HepG2 (cell line): ENCODE results near the gene DHX16. TPM values are rescaled to one million over a fixed set of nuclear protein-coding genes. Genes with fewer than 3 reads are reported as not detected.

Source experiments
- AKNA ChIP-seq: sonication (generic); formaldehyde crosslinking; IDR thresholded peaks from 2 replicates; pipeline ENCODE4 v1.4.0; 2020; ENCODE audit warnings: missing genetic modification reagents, borderline replicate concordance
- CBX1 ChIP-seq: IDR thresholded peaks from one replicate; pipeline ENCODE4 v1.6.1; 2016; ENCODE audit warnings: antibody characterized with exemption, low read depth
- FOXP1 ChIP-seq, 2 experiments: fragments of 450-650 bp in 1 of 2; IDR thresholded peaks; 2 replicates each; pipeline ENCODE4 v1.6.1; 2017 to 2018; ENCODE audit warnings: antibody characterized with exemption in 1 of 2
- GLI4 ChIP-seq: sonication (generic); formaldehyde crosslinking; IDR thresholded peaks from 2 replicates; pipeline ENCODE4 v1.5.1; 2020; ENCODE audit warnings: missing genetic modification reagents, mild to moderate bottlenecking, moderate library complexity, borderline replicate concordance
- HIVEP1 ChIP-seq: sonication (generic); formaldehyde crosslinking; IDR thresholded peaks from 2 replicates; pipeline ENCODE4 v1.4.0; 2020; ENCODE audit warnings: mild to moderate bottlenecking, missing genetic modification reagents
- IKZF5 ChIP-seq: IDR thresholded peaks from 2 replicates; pipeline ENCODE4 v1.6.1; 2018; ENCODE audit warnings: missing genetic modification reagents, mild to moderate bottlenecking, missing compliant biosample characterization
- MED8 ChIP-seq: sonication (generic); formaldehyde crosslinking; IDR thresholded peaks from 2 replicates; pipeline ENCODE4 v1.8.1; 2023; ENCODE audit warnings: mild to moderate bottlenecking, missing genetic modification reagents; ENCODE audit not compliant: insufficient replicate concordance
- SMYD3 ChIP-seq: sonication (generic); formaldehyde crosslinking; IDR thresholded peaks from 2 replicates; pipeline ENCODE4 v1.8.1; 2023; ENCODE audit warnings: mild to moderate bottlenecking, missing genetic modification reagents
- ZBTB20 ChIP-seq: sonication (generic); formaldehyde crosslinking; IDR thresholded peaks from 2 replicates; pipeline ENCODE4 v1.8.1; 2023; ENCODE audit warnings: missing genetic modification reagents, low read depth, mild to moderate bottlenecking, borderline replicate concordance
- ZFP1 ChIP-seq: IDR thresholded peaks from 2 replicates; pipeline ENCODE4 v1.6.1; 2016
- ZNF142 ChIP-seq: sonication (generic); formaldehyde crosslinking; IDR thresholded peaks from 2 replicates; pipeline ENCODE4 v1.4.0; 2020; ENCODE audit warnings: missing genetic modification reagents
- ZNF432 ChIP-seq: sonication (generic); formaldehyde crosslinking; IDR thresholded peaks from 2 replicates; pipeline ENCODE4 v1.5.0; 2020; ENCODE audit warnings: missing genetic modification reagents, mild to moderate bottlenecking, borderline replicate concordance
- ZNF547 ChIP-seq: sonication (generic); formaldehyde crosslinking; IDR thresholded peaks from 2 replicates; pipeline ENCODE4 v1.5.1; 2020; ENCODE audit warnings: mild to moderate bottlenecking, missing genetic modification reagents
- ZNF607 ChIP-seq: sonication (generic); formaldehyde crosslinking; IDR thresholded peaks from 2 replicates; pipeline ENCODE4 v1.5.1; 2020; ENCODE audit warnings: missing genetic modification reagents, mild to moderate bottlenecking, borderline replicate concordance
- ZNF775 ChIP-seq: sonication (generic); formaldehyde crosslinking; IDR thresholded peaks from 2 replicates; pipeline ENCODE4 v1.4.0; 2020; ENCODE audit warnings: missing genetic modification reagents, mild to moderate bottlenecking, moderate library complexity, borderline replicate concordance
- ZNF792 ChIP-seq: IDR thresholded peaks from 2 replicates; pipeline ENCODE4 v1.6.1; 2016
- ZNF839 ChIP-seq: sonication (generic); formaldehyde crosslinking; IDR thresholded peaks from 2 replicates; pipeline ENCODE4 v1.4.0; 2020; ENCODE audit warnings: missing genetic modification reagents, mild to moderate bottlenecking, borderline replicate concordance
- polyA plus RNA-seq, 8 experiments: library from polyadenylated mRNA; depleted of rRNA in 3 of 8; stranded (reverse) in 7 of 8; unstranded in 1 of 8; fragments of >200 nt; fragmentation: Illumina TruSeq in 4 of 8; extraction: Trizol in 4 of 8; gene quantifications; 2 replicates each; pipeline versions ENCODE4 v1.2.1 to v1.2.3, GENCODE V29; 2011 to 2016; ENCODE audit warnings: low read depth in 4 of 8, missing spikeins in 1 of 8, mixed read lengths in 1 of 8; ENCODE audit not compliant: insufficient read depth in 1 of 8
- total RNA-seq, 5 experiments: library from RNA; depleted of rRNA; stranded (reverse); fragments of >200 nt; fragmentation: Illumina TruSeq; extraction: Trizol; gene quantifications; 2 replicates each; pipeline ENCODE4 v1.2.3, GENCODE V29; 2016; ENCODE audit warnings: low read depth in 1 of 5

DHX16 gene
- total and polyA plus RNA-seq, 2 of the 13 experiments (the other 11 are each of a cell fraction or from before 2014, with no cell fraction given) = 57.0 to 58.5 TPM

GRCh38 chr6:30647242-30648116 lies 25.3 kb downstream of the DHX16 start (continued):
- TF ChIP-seq ZNF432 (CRISPR knock-in tag) (no peak), ZNF775 (CRISPR knock-in tag) (no peak), ZFP1 (CRISPR knock-in tag) (peak; percentile 39; the same call in 1 of the 2 replicates), IKZF5 (CRISPR knock-in tag) (peak; percentile 64), ZNF607 (CRISPR knock-in tag) (peak; percentile 96), ZBTB20 (CRISPR knock-in tag) (peak; percentile 74), SMYD3 (peak; percentile 67; the same call in 1 of the 2 replicates), ZNF792 (CRISPR knock-in tag) (peak; percentile 91), AKNA (CRISPR knock-in tag) (no peak; the same call in none of the 2 replicates), FOXP1 (IDR thresholded peaks at IDR 0.05) (no peak), FOXP1 (CRISPR knock-in tag; IDR thresholded peaks at IDR 0.05) (peak; percentile 11; the same call in 1 of the 2 replicates), HIVEP1 (CRISPR knock-in tag) (peak; percentile 95), ZNF839 (CRISPR knock-in tag) (peak; percentile 87; the same call in 1 of the 2 replicates), MED8 (CRISPR knock-in tag) (peak; percentile 96), ZNF547 (peak; percentile 99), CBX1 (peak; percentile 91), GLI4 (CRISPR knock-in tag) (peak; percentile 99), ZNF142 (CRISPR knock-in tag) (peak; percentile 77)
